ENCODE data around the gene CDKN2AIP. TPM values are rescaled to one million over a fixed set of nuclear protein-coding genes. Genes with fewer than 3 reads are reported as not detected.

CDKN2AIP gene
- total and polyA plus RNA-seq, 10 of the 15 experiments (the other 5 are each of a cell fraction or from before 2014, with no cell fraction given), result 6.0 to 22.7 (median 15.9) TPM

GRCh38 chr4:183398298-183399125 is 45.9 kb upstream of the CDKN2AIP start (continued):
- TF ChIP-seq BCLAF1 (IDR thresholded peaks at IDR 0.05), result no peak
- TF ChIP-seq REST (IDR thresholded peaks at IDR 0.05; ENCODE audit: low read depth, low read length), result no peak
- TF ChIP-seq SMAD1 (IDR thresholded peaks at IDR 0.05; ENCODE audit: low read depth, partially characterized antibody), result no peak
- no peak for TF ChIP-seq PKNOX1 (IDR thresholded peaks at IDR 0.05)
- peak; percentile 93 for TF ChIP-seq SPI1 (IDR thresholded peaks at IDR 0.05; ENCODE audit: borderline replicate concordance, insufficient read depth, low read depth, low read length)
- no peak; a peak in 1 of 4 replicates for TF ChIP-seq IKZF2 (IDR thresholded peaks at IDR 0.05)
- TF ChIP-seq TCF7 (IDR thresholded peaks at IDR 0.05; ENCODE audit: borderline replicate concordance), result no peak
- TF ChIP-seq POU2F2 (IDR thresholded peaks at IDR 0.05; ENCODE audit: borderline replicate concordance, low read depth, low read length), result no peak
- TF ChIP-seq IKZF1 (conservative IDR thresholded peaks at IDR 0.05), result 0 out of 2 replicates have a peak, but pooled peaks have one; percentile 17
- peak; percentile 38; the same call in 1 of the 2 replicates for TF ChIP-seq LARP7 (IDR thresholded peaks at IDR 0.05)
- TF ChIP-seq NR2F1 (conservative IDR thresholded peaks at IDR 0.05), result peak; percentile 12; the same call in 1 of the 2 replicates
- no peak for TF ChIP-seq WRNIP1 (IDR thresholded peaks at IDR 0.05; ENCODE audit: borderline replicate concordance, low read depth, low read length)
- TF ChIP-seq MAX (IDR thresholded peaks at IDR 0.05; ENCODE audit: low read depth, low read length), result no peak
- no peak for TF ChIP-seq NR2C1 (IDR thresholded peaks at IDR 0.05)
- TF ChIP-seq TAF1 (IDR thresholded peaks at IDR 0.05; ENCODE audit: borderline replicate concordance, low read depth, low read length), result no peak
- no peak for TF ChIP-seq ZNF384 (IDR thresholded peaks at IDR 0.05; ENCODE audit: borderline replicate concordance, low read depth, low read length)
- 0 out of 2 replicates have a peak, but pooled peaks have one; percentile 30 for TF ChIP-seq YY1 (IDR thresholded peaks at IDR 0.05; ENCODE audit: low read depth, low read length)
- TF ChIP-seq EGR1 (IDR thresholded peaks at IDR 0.05; ENCODE audit: borderline replicate concordance in 1 of 2, low read depth in 2 of 2, low read length in 2 of 2), result peak in 1 of 2 experiments; percentile 91; a peak in 2 of 3 replicates
- TF ChIP-seq CTCF (IDR thresholded peaks at IDR 0.05 in 2 of 3, conservative IDR thresholded peaks at IDR 0.05 in 1 of 3; ENCODE audit: control insufficient read depth in 2 of 3, extremely low read depth in 1 of 3, insufficient read depth in 1 of 3, low read depth in 3 of 3, low read length in 3 of 3), result peak; percentile 36 to 54 (median 52); a peak in 5 of 6 replicates

Data from GM12878 (cell line).